ENCODE measurements around the gene FBP1.

Gene FBP1

DNA sequence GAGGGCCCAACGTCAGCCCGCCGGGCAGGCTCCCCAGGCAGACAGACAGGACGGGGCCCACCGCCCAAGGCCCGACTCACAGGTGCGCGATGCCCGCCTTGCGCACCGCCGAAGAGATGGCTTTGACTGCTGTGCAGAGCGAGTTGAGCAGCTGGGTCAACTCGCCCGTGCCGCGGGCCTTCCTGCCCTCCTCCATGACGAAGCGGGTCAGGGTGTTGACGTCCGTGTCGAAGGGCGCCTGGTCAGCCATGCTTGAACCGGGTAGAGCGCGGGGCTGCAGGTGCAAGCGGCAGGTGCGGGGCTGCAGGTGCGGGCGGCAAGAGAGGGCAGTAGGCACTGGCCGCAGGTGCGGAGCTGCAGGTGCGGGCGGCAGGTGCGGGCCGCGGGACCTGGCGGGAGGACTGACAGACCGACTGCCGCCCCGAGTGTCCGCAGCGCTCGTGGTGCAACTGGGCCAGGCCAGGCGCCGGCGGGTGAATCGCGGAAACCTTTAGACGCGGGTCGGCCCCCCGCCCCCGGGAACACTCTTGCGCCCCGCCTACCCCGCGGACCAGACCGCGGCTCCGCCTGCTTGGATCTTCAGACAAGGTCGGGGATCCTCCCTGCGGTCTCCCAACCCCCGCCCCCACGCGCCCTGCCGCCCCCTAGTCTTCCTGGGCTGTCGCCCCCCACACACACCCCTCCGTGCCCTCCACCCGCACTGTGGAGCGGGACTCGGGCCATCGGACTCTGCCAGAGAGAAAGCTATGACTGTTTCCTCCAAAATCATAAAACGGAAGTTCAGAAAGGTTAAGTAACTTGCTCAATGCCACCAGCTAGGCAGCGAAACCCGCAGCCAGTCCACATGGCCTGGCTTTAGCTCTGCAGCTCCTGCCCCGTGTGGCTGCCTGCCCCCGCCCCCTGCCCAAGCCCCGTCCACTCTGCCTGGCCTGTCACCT lies at the start of gene FBP1:
Gene FBP1 (minus strand): TSS at position 458 of the 938 bp plus-strand sequence. CDS start 208 bp downstream, at position 250.
- H3K27ac Mint-ChIP-seq: peak within 1 kb of the TSS; percentile 83
- ATAC-seq: peak; percentile 82
- peaks cover 11% of the 10 kb centered on the region for H3K4me1 Mint-ChIP-seq

DNA sequence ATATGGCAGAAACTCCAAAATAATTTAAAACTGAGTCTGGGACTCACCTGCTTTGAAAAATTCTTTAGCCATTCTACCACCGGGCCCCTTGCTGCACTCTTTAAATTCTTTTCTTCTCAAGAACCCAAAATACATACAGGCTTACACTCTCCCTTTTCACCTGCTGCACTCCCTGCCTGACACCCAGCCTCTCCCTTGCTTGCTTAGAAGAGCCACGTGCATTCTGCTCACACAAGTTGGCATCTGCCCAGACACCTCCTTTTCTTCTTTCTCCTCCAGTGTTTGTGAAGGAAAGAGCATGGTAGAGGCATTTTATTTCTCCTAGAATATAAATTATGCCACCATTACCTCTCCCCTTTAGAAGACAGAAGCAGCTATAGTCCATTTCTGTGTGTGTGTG lies 48.1 kb upstream of the FBP1 start:
- no peak overlapping the region for H3K4me3 Mint-ChIP-seq
- peaks cover 18% of the 10 kb centered on the region for H3K27me3 Mint-ChIP-seq
- ATAC-seq: no peak
- H3K36me3 Mint-ChIP-seq: no peaks in the 10 kb centered on the region
- H3K4me1 Mint-ChIP-seq: no peaks in the 10 kb centered on the region
- no peaks in the 10 kb centered on the region for H3K9me3 Mint-ChIP-seq
- no peak overlapping the region for H3K27ac Mint-ChIP-seq

More for the DNA sequence above, at the start of gene FBP1:
- Mint-ChIP-seq H3K36me3 (no peaks in the 10 kb centered on the region), H3K27me3 (no peaks in the 10 kb centered on the region), H3K4me3 (peak within 1 kb of the TSS; percentile 81), H3K9me3 (no peaks in the 10 kb centered on the region)

DNA sequence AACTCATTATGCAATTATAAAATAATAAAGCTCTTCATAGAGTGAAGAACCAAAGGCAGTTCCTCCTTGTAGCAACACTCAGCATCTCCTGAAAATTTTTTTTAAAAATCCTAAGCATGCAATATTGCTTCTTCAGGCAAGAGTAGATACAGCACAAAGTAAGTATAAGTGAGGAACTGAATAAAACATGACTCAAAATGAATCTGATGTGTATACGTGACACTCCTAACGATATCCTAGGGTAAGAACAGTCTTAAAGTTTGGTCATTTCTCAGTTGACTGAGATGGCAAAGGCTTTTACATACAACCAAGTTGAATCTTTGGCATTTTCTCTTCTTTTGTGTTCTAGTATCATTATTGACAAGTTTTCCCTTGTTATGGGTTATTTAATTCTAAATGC lies 46.0 kb upstream of the FBP1 start:
- Mint-ChIP-seq H3K4me3 (no peak overlapping the region), H3K27me3 (no peaks in the 10 kb centered on the region), H3K9me3 (no peaks in the 10 kb centered on the region), H3K27ac (no peak overlapping the region), H3K4me1 (peaks cover 6% of the 10 kb centered on the region), H3K36me3 (no peaks in the 10 kb centered on the region)
- peak; percentile 58 for ATAC-seq

DNA sequence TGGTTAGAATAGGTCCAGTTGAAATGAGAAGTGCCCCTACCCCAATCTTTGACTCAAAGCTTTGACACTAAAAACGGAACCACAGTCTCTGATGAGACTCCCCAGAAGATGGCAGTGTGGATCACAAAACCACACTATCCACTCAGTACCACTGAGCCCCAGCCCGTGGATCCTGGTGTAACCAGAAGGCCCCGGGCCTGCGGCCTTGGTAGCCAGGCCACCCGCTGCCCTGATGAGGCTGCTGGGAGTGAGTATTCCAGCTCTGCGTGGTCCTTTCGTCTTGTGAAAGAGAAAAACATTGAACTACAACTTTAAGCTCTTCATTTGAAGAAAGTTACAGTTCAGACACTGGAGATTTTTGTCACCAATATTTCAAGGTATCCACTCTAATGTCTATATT lies 42.2 kb upstream of the FBP1 start:
- Mint-ChIP-seq H3K27me3 (no peaks in the 10 kb centered on the region), H3K4me3 (no peak overlapping the region), H3K36me3 (no peaks in the 10 kb centered on the region), H3K9me3 (no peaks in the 10 kb centered on the region), H3K27ac (no peak overlapping the region), H3K4me1 (peaks cover 6% of the 10 kb centered on the region)
- peak; percentile 84 for ATAC-seq

DNA sequence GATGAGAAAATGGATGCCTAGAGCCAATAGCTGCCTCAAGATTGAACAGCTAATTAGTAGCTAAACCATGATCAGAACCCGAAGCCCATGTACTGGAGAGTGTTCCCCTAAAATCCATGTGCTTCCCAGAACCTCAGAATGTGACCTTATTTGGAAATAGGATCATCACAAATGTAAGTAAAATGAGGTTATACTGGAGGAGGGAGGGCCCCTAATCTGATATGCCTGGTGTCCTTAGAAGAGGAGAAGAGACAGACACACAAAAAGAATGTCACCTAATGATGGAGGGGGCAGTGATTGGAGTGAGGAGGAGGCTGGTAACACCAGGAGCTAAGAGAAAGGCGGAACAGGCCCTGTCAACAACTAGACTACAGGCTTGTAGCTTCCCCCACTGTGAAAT lies 41.3 kb upstream of the FBP1 start:
- Mint-ChIP-seq H3K27ac (no peak overlapping the region), H3K9me3 (no peaks in the 10 kb centered on the region), H3K4me1 (peaks cover 6% of the 10 kb centered on the region), H3K4me3 (no peak overlapping the region), H3K27me3 (no peaks in the 10 kb centered on the region), H3K36me3 (no peaks in the 10 kb centered on the region)
- ATAC-seq: no peak

DNA sequence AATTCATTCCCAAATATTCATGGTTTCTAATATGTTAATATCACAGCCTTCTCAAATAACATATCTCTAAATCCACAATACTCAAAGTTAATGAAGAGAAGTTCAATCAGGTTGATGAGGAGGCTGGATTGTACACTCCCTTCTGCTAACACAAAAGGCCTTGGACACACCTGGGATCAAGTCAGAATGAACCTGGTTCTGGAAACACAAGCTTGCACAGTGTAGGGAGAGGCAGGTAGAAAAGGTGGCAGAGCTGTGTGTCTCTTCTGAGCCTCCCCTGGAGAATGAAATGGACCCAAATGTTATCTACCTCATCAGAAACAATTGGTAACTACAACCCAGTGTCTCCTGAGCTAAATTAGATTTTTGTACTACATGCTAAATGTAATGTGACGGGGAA lies 40.7 kb upstream of the FBP1 start:
- H3K27me3 Mint-ChIP-seq: no peaks in the 10 kb centered on the region
- no peak overlapping the region for H3K4me3 Mint-ChIP-seq
- H3K4me1 Mint-ChIP-seq: peaks cover 6% of the 10 kb centered on the region
- H3K9me3 Mint-ChIP-seq: no peaks in the 10 kb centered on the region
- no peaks in the 10 kb centered on the region for H3K36me3 Mint-ChIP-seq
- no peak for ATAC-seq
- no peak overlapping the region for H3K27ac Mint-ChIP-seq

DNA sequence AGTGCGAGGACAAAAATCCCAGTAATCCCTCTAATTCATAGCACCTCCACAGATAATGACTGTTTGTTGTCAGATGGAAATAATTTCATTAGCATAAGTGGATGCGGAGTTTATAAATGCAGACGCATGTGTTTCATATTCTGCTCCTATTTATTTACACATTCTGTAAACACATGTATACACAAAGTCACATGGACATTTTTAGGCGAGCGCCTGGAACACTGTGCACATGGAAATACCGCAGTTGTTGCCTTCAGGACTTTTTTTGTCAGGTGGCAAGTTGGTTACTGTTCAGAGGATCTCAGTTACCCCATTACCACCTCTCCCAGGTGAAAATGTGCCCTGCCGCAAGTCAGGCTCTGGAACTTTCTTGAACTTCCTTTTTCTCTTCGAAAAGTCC lies 40.3 kb upstream of the FBP1 start:
- no peaks in the 10 kb centered on the region for H3K36me3 Mint-ChIP-seq
- H3K4me3 Mint-ChIP-seq: no peak overlapping the region
- no peak overlapping the region for H3K27ac Mint-ChIP-seq
- H3K27me3 Mint-ChIP-seq: no peaks in the 10 kb centered on the region
- H3K4me1 Mint-ChIP-seq: peaks cover 6% of the 10 kb centered on the region
- ATAC-seq: no peak
- H3K9me3 Mint-ChIP-seq: no peaks in the 10 kb centered on the region

DNA sequence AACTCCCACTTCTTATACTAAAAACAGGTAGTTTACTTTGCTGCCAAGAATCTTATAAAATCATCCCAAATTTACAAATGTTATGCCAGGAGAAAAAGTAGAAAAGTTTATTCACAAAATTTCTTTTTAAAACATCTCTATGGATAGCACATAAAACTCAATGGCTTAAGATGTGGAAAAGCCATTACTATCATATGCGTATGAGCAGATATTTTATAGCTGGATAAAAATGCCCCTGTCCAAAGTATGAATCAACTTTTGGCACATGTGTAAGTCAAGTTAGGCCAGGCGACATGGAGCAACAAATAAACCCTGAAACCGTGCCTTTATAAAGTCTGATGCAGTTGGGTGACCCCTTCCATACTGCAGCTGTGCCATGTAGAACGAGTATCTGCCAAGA lies 38.6 kb upstream of the FBP1 start:
- Mint-ChIP-seq H3K4me3 (no peak overlapping the region), H3K4me1 (peaks cover 6% of the 10 kb centered on the region), H3K27me3 (no peaks in the 10 kb centered on the region), H3K27ac (no peak overlapping the region), H3K36me3 (no peaks in the 10 kb centered on the region), H3K9me3 (no peaks in the 10 kb centered on the region)
- ATAC-seq: no peak

DNA sequence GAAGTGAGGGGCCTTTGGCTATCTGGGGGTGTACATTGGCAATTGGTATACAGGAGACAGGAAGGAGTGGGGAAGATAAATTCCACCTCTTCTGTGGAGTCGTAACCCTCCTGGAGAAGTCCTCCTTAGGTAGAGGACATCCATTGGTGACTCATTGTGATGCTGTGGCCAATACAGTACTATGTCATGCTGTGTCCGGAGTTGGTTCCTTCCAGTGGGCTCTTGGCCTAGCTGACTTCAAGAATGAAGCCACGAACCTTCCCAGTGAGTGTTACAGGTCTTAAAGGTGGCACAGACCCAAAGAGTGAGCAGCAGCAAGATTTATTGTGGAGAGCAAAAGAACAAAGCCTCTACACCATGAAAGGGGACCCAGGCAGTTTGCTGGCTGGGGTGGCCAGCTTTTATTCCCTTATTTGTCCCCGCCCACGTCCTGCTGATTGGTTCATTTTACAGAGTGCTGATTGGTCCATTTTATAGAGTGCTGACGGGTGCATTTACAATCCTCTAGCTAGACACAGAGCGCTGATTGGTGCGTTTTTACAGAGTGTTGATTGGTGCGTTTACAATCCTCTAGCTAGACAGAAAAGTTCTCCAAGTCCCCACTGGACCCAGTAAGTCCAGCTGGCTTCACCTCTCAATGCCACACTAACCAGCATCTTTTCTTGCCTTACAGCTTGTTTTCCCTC lies 37.3 kb upstream of the FBP1 start:
- Mint-ChIP-seq H3K36me3 (no peaks in the 10 kb centered on the region), H3K27me3 (no peaks in the 10 kb centered on the region), H3K9me3 (no peaks in the 10 kb centered on the region), H3K4me1 (peaks cover 3% of the 10 kb centered on the region), H3K4me3 (no peak overlapping the region), H3K27ac (no peak overlapping the region)
- no peak for ATAC-seq

DNA sequence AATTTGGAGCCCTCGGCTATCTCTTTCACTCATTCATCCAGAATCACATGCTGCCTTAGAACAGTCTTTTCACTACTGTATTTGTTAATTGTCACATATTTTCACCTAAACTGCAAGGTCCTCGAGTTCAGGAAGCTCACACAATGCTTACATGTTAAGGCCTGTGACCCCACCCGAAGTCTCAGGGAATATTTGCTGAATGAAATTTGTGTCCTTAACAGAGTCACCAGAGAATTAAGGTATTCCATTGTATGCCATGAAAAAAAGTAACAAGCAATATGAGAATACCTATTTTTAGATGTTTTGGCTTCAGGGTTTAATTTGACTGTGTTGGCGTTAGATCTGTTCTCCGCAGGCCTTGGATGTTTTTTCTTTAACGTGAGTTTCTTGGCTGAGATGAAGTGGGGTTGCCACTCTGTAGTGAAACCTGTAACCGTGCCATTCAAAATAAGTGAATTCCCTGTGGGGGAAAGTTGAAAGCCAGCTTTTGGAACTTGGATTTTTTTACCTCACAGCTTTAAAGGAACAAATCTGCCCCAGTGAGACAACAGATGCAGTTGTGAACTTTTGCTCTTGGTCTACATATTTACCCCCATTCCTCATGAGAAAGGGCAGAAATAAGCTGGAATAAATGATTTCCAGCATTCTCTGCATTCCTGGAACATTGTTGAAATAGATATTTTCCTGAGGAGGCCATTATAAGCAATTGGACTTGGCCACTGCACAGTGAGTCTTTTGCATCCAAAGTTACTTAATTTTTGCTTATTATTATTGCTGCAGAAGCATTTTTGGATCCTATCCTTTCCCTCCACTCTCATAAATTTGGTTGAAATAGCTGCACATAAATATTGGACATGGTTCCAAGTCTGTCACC lies 35.9 kb upstream of the FBP1 start:
- no peak for ATAC-seq
- no peak overlapping the region for H3K27ac Mint-ChIP-seq
- H3K27me3 Mint-ChIP-seq: no peaks in the 10 kb centered on the region
- H3K4me3 Mint-ChIP-seq: no peak overlapping the region
- H3K4me1 Mint-ChIP-seq: no peaks in the 10 kb centered on the region
- no peaks in the 10 kb centered on the region for H3K9me3 Mint-ChIP-seq
- no peaks in the 10 kb centered on the region for H3K36me3 Mint-ChIP-seq

DNA sequence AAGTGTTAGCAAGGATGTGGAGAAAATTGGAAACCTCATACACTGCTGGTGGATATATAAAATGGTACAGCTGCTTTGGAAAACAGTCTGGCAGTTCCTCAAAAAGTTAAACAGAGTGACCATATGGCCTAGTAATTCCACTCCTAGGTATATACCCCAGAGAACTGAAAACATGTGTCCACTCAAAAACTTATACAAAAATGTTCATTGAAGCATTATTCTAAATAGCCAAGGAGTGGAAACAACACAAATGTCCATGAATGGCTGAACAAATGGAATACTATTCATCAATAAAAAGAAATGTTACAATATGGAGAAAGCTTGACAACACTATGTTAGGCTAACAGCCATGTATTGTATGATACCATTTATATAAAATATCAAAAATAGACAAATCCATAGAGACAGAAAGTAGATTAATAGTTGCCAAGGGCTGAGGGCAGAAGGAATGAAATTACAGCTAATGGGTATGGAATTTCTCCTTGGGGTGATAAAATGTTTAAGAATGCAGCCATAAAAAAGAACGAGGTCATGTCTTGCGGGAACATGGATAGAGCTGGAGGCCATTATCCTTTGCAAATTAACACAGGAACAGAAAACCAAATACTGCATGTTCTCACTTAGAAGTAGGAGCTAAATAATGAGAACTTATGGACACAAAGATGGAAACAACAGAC lies 33.6 kb upstream of the FBP1 start:
- no peak overlapping the region for H3K27ac Mint-ChIP-seq
- H3K9me3 Mint-ChIP-seq: no peaks in the 10 kb centered on the region
- H3K4me1 Mint-ChIP-seq: no peaks in the 10 kb centered on the region
- no peaks in the 10 kb centered on the region for H3K27me3 Mint-ChIP-seq
- no peak for ATAC-seq
- no peak overlapping the region for H3K4me3 Mint-ChIP-seq
- H3K36me3 Mint-ChIP-seq: no peaks in the 10 kb centered on the region

DNA sequence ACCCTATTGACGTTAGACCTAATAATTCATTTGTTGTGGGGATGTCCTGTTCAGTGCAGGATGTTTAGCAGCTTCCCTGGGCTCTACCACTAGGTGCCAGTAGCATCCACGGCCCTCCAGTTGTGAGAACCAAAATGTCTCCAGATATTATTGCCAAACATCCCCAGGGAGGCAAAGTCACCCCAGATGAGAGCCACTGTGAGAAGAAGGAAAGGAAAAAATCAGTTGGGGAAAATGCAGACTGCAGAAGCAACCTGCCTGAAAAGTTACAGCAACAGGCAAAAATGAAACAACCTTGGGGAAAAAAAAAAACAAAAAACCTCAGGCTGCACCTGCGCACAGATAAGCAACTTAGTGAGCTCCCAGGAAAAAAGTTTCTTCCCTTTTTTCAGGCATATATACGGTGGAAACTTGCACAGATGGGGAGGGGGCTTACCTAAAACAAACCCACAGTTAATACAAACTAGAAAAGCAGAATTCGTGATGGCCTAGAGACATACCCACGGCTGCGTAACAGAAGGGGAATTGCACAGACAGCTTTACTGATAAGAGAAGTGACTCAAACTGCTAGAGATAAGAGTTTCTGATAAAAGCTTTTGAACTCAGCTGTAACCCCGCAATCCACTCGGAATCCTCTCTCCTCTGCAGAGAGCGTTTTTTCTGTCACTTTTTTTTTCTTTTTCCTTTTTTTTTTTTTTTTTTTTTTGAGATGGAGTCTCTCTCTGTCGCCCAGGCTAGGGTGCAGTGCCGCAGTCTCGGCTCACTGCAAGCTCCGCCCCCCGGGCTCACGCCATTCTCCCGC lies 29.8 kb upstream of the FBP1 start:
- H3K36me3 Mint-ChIP-seq: no peaks in the 10 kb centered on the region
- no peaks in the 10 kb centered on the region for H3K4me1 Mint-ChIP-seq
- peak overlapping the region; percentile 71 for H3K27ac Mint-ChIP-seq
- no peaks in the 10 kb centered on the region for H3K9me3 Mint-ChIP-seq
- peak; percentile 92 for ATAC-seq
- H3K27me3 Mint-ChIP-seq: peaks cover 18% of the 10 kb centered on the region
- peak overlapping the region; percentile 83 for H3K4me3 Mint-ChIP-seq

DNA sequence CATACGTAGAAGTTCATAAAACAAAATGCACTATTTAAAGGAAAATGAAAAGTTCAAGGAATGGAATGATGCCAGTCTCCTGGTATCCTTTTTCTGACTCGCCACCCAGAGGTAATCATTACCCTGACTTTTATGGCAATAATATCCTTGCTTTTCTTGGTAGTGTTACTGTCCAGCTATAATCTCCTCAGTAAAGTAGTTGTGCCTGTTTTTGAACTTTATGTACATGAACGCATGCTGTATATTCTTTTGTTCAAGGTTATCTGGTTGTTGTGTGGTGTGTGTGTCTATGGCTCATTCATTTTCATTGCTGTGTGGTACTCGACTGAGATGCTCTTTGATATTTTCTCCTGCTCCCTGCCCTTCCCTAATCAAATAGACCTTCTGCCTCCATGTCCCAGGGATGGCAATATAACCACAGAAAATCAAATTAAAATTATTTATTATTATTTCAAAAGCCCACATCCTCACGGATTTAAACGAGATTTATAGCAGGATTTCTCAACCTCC lies 29.2 kb upstream of the FBP1 start:
- no peaks in the 10 kb centered on the region for H3K36me3 Mint-ChIP-seq

More for the DNA sequence above, 29.2 kb upstream of the FBP1 start:
- H3K4me3 Mint-ChIP-seq: no peak overlapping the region
- H3K4me1 Mint-ChIP-seq: no peaks in the 10 kb centered on the region
- no peak for ATAC-seq
- H3K27ac Mint-ChIP-seq: peak overlapping the region; percentile 71
- H3K9me3 Mint-ChIP-seq: no peaks in the 10 kb centered on the region
- H3K27me3 Mint-ChIP-seq: peaks cover 22% of the 10 kb centered on the region

Data from stimulated activated memory B cell treated with anti-CD40 and anti-IgM and Interleukin-4, amounts not matched to agents 10 μg/mL and 1 μg/mL and 100 μg/mL, for 72 hours (primary cell).